K562 (cell line): ENCODE results near the gene CLP1. TPM values are rescaled to one million over a fixed set of nuclear protein-coding genes. Genes with fewer than 3 reads are reported as not detected.
A peak's percentile ranks its signal among the peaks of the same experiment; 100 is the strongest.

Experiments
- ARID1B ChIP-seq: fragments of 450-650 bp; IDR thresholded peaks from 2 replicates; pipeline ENCODE4 v1.6.1; 2016; ENCODE audit warnings: antibody characterized with exemption, mild to moderate bottlenecking, inconsistent platforms
- CBFA2T2 ChIP-seq: fragments of 450-650 bp; conservative IDR thresholded peaks from 2 replicates; pipeline ENCODE4 v1.6.1; 2017; ENCODE audit warnings: mild to moderate bottlenecking
- CBX3 ChIP-seq, 2 experiments: IDR thresholded peaks; 1 replicate in 1 of 2; 2 replicates in 1 of 2; pipeline ENCODE4 v1.6.1; 2012; ENCODE audit warnings: inconsistent platforms in 2 of 2, low read length in 2 of 2, borderline replicate concordance in 1 of 2, control low read depth in 1 of 2
- E2F3 ChIP-seq: fragments of 250-450 bp; sonication (Bioruptor Pico); IDR thresholded peaks from 2 replicates; pipeline ENCODE4 v1.4.0; 2020; ENCODE audit warnings: mild to moderate bottlenecking
- HNRNPL ChIP-seq: fragments of 200-400 bp; formaldehyde crosslinking; IDR thresholded peaks from 2 replicates; pipeline ENCODE4 v1.6.1; 2017; ENCODE audit warnings: low read depth, mild to moderate bottlenecking, low read length
- KDM5B ChIP-seq: fragments of 200-600 bp; sonication (generic); IDR thresholded peaks from 2 replicates; pipeline ENCODE4 v1.6.1; 2012; ENCODE audit warnings: low read depth, mild to moderate bottlenecking, moderate library complexity, low read length, control low read depth, inconsistent platforms; ENCODE audit not compliant: insufficient replicate concordance
- SMAD4 ChIP-seq: fragments of 250-450 bp; sonication (Bioruptor Pico); conservative IDR thresholded peaks from 2 replicates; pipeline ENCODE4 v1.8.0; 2021; ENCODE audit warnings: inconsistent platforms, mild to moderate bottlenecking, moderate library complexity
- SPI1 ChIP-seq: IDR thresholded peaks from 2 replicates; pipeline ENCODE4 v1.6.1; 2011; ENCODE audit warnings: low read depth, low read length, control low read depth, borderline replicate concordance
- VEZF1 ChIP-seq: fragments of 200-800 bp; sonication (Bioruptor generic); IDR thresholded peaks from 2 replicates; pipeline ENCODE4 v1.6.1; 2017; ENCODE audit warnings: missing genetic modification characterization, missing compliant biosample characterization
- ZBTB7A ChIP-seq: IDR thresholded peaks from 2 replicates; pipeline ENCODE4 v1.6.1; 2011; ENCODE audit warnings: low read depth, mild to moderate bottlenecking, low read length, moderate library complexity, borderline replicate concordance; ENCODE audit not compliant: control insufficient read depth
- ZC3H4 ChIP-seq: sonication (generic); formaldehyde crosslinking; IDR thresholded peaks from 2 replicates; pipeline ENCODE4 v1.9.0; 2021; ENCODE audit warnings: missing genetic modification reagents, borderline replicate concordance
- polyA plus RNA-seq, 8 experiments: library from polyadenylated mRNA; depleted of rRNA in 4 of 8; stranded (reverse) in 5 of 8; unstranded in 3 of 8; fragments of >200 nt; fragmentation: Nextera tagmentation in 2 of 8; fragmentation: Illumina TruSeq in 1 of 8; extraction: Ambion mirVana in 2 of 8; extraction: Trizol in 1 of 8; gene quantifications; 2 replicates each; pipeline versions ENCODE4 v1.2.1 to v1.2.3, GENCODE V29; 2011 to 2014; ENCODE audit warnings: inconsistent platforms in 1 of 8, missing spikeins in 1 of 8
- total RNA-seq, 7 experiments: library from RNA; depleted of rRNA in 6 of 7; stranded (reverse); fragments of >200 nt in 6 of 7; fragmentation: Illumina TruSeq in 2 of 7; extraction: Trizol in 2 of 7; gene quantifications; 2 replicates each; pipeline versions ENCODE4 v1.2.1 to v1.2.3, GENCODE V29; 2011 to 2021; ENCODE audit warnings: low replicate concordance in 1 of 7
- TF ChIP-seq, protein P1 (sequence below): IDR thresholded peaks from 2 replicates; pipeline ENCODE4 v1.6.1; 2016; ENCODE audit warnings: missing genetic modification characterization, missing compliant biosample characterization
- TF ChIP-seq, protein P2 (sequence below): sonication (generic); formaldehyde crosslinking; IDR thresholded peaks from 2 replicates; pipeline ENCODE4 v1.8.0; 2022; ENCODE audit warnings: mild to moderate bottlenecking, missing genetic modification reagents
- TF ChIP-seq, protein P3 (sequence below): sonication (generic); formaldehyde crosslinking; IDR thresholded peaks from 2 replicates; pipeline ENCODE4 v1.8.0; 2023; ENCODE audit warnings: mild to moderate bottlenecking, missing genetic modification reagents
- TF ChIP-seq, protein P4 (sequence below): sonication (generic); formaldehyde crosslinking; IDR thresholded peaks from 2 replicates; pipeline ENCODE4 v1.8.0; 2022; ENCODE audit warnings: mild to moderate bottlenecking, missing genetic modification reagents

The CLP1 gene
- total and polyA plus RNA-seq, 9 of the 15 experiments (the other 6 are each of a cell fraction or from before 2014, with no cell fraction given) = 19.1 to 46.2 (median 27.8) TPM

GRCh38 chr11:57657194-57658022 is at the start of gene CLP1 (continued):
- TF ChIP-seq, protein P1, sequence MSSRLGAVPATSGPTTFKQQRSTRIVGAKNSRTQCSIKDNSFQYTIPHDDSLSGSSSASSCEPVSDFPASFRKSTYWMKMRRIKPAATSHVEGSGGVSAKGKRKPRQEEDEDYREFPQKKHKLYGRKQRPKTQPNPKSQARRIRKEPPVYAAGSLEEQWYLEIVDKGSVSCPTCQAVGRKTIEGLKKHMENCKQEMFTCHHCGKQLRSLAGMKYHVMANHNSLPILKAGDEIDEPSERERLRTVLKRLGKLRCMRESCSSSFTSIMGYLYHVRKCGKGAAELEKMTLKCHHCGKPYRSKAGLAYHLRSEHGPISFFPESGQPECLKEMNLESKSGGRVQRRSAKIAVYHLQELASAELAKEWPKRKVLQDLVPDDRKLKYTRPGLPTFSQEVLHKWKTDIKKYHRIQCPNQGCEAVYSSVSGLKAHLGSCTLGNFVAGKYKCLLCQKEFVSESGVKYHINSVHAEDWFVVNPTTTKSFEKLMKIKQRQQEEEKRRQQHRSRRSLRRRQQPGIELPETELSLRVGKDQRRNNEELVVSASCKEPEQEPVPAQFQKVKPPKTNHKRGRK = no peak
- peak; percentile 57; the same call in 1 of the 2 replicates for TF ChIP-seq ZBTB7A
- peak; percentile 79 for TF ChIP-seq SPI1
- peak in 1 of 2 experiments; percentile 64; a peak in 1 of 3 replicates for TF ChIP-seq CBX3 (IDR thresholded peaks at IDR 0.05; ENCODE audit: borderline replicate concordance in 1 of 2, low read length in 2 of 2)
- TF ChIP-seq SMAD4 = peak; percentile 35; the same call in 1 of the 2 replicates
- TF ChIP-seq, protein P2, sequence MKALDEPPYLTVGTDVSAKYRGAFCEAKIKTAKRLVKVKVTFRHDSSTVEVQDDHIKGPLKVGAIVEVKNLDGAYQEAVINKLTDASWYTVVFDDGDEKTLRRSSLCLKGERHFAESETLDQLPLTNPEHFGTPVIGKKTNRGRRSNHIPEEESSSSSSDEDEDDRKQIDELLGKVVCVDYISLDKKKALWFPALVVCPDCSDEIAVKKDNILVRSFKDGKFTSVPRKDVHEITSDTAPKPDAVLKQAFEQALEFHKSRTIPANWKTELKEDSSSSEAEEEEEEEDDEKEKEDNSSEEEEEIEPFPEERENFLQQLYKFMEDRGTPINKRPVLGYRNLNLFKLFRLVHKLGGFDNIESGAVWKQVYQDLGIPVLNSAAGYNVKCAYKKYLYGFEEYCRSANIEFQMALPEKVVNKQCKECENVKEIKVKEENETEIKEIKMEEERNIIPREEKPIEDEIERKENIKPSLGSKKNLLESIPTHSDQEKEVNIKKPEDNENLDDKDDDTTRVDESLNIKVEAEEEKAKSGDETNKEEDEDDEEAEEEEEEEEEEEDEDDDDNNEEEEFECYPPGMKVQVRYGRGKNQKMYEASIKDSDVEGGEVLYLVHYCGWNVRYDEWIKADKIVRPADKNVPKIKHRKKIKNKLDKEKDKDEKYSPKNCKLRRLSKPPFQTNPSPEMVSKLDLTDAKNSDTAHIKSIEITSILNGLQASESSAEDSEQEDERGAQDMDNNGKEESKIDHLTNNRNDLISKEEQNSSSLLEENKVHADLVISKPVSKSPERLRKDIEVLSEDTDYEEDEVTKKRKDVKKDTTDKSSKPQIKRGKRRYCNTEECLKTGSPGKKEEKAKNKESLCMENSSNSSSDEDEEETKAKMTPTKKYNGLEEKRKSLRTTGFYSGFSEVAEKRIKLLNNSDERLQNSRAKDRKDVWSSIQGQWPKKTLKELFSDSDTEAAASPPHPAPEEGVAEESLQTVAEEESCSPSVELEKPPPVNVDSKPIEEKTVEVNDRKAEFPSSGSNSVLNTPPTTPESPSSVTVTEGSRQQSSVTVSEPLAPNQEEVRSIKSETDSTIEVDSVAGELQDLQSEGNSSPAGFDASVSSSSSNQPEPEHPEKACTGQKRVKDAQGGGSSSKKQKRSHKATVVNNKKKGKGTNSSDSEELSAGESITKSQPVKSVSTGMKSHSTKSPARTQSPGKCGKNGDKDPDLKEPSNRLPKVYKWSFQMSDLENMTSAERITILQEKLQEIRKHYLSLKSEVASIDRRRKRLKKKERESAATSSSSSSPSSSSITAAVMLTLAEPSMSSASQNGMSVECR (CRISPR knock-in tag) = peak; percentile 86
- TF ChIP-seq KDM5B = peak; percentile 87
- peak; percentile 95 for TF ChIP-seq VEZF1 (CRISPR knock-in tag)
- TF ChIP-seq, protein P3, sequence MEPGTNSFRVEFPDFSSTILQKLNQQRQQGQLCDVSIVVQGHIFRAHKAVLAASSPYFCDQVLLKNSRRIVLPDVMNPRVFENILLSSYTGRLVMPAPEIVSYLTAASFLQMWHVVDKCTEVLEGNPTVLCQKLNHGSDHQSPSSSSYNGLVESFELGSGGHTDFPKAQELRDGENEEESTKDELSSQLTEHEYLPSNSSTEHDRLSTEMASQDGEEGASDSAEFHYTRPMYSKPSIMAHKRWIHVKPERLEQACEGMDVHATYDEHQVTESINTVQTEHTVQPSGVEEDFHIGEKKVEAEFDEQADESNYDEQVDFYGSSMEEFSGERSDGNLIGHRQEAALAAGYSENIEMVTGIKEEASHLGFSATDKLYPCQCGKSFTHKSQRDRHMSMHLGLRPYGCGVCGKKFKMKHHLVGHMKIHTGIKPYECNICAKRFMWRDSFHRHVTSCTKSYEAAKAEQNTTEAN (CRISPR knock-in tag) = no peak
- TF ChIP-seq, protein P4, sequence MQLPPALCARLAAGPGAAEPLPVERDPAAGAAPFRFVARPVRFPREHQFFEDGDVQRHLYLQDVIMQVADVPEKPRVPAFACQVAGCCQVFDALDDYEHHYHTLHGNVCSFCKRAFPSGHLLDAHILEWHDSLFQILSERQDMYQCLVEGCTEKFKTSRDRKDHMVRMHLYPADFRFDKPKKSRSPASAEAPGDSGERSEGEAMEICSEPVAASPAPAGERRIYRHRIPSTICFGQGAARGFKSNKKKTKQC (CRISPR knock-in tag) = peak; percentile 40; the same call in 1 of the 2 replicates
- TF ChIP-seq E2F3 (CRISPR knock-in tag) = peak; percentile 55; the same call in 1 of the 2 replicates
- no peak for TF ChIP-seq HNRNPL
- no peak for TF ChIP-seq ZC3H4 (CRISPR knock-in tag)
- no peak for TF ChIP-seq CBFA2T2
- TF ChIP-seq ARID1B = peak; percentile 26; the same call in 1 of the 2 replicates
